Measurements from ENCODE around the gene ZNF438. TPM values are rescaled to one million over a fixed set of nuclear protein-coding genes. Genes with fewer than 3 reads are reported as not detected.

The ZNF438 gene
- polyA plus RNA-seq, 3 donors, result 5.4 to 11.1 (median 9.3) TPM

GRCh38 chr10:30855131-30855530 lies 176.5 kb downstream of the ZNF438 start:
- no peak for TF ChIP-seq CTCF (IDR thresholded peaks at IDR 0.05)
- no peaks in the 10 kb centered on the region for H3K27me3 ChIP-seq (ENCODE audit: control insufficient read depth in 2 of 2, insufficient read depth in 2 of 2, low read length in 2 of 2)
- WGBS (ENCODE audit: insufficient coverage), result 100% methylated on average over 1 of the region's 5 CpGs

GRCh38 chr10:30854656-30855055 lies 177.0 kb downstream of the ZNF438 start:
- Mint-ChIP-seq H3K4me3 (peak overlapping the region; percentile 7 to 52), H3K36me3 (peaks cover 20 to 29% of the 10 kb centered on the region in 2 donors), H3K27ac (peak overlapping the region; percentile 42 to 90 (median 72)), H3K4me1 (peaks cover 60% of the 10 kb centered on the region), H3K27me3 (ENCODE audit: low read depth in 3 of 3) (no peaks in the 10 kb centered on the region), H3K9me3 (no peaks in the 10 kb centered on the region)
- H3K4me2 ChIP-seq (replicated peaks; ENCODE audit: extremely low read depth, low read length, poor library complexity, severe bottlenecking), result peak overlapping the region; percentile 41
- peaks cover 1 to 9% of the 10 kb centered on the region in 2 donors for H3K36me3 ChIP-seq (replicated peaks in 1 of 2; ENCODE audit: control insufficient read depth in 1 of 2, insufficient read depth in 2 of 2, low read length in 2 of 2)
- no peaks in the 10 kb centered on the region for H3K9me3 ChIP-seq (replicated peaks in 1 of 2; ENCODE audit: control insufficient read depth in 1 of 2, insufficient read depth in 1 of 2, low read length in 2 of 2)
- H4K20me1 ChIP-seq (ENCODE audit: insufficient read depth, low read length), result no peaks in the 10 kb centered on the region
- 0% methylated on average over 2 of the region's 4 CpGs for WGBS (ENCODE audit: insufficient coverage)
- peak overlapping the region in 1 of 3 experiments; percentile 3 for H3K4me3 ChIP-seq (replicated peaks in 1 of 3; ENCODE audit: low read depth in 2 of 3, low read length in 3 of 3)
- no peaks in the 10 kb centered on the region for H3K79me2 ChIP-seq (ENCODE audit: insufficient read depth, low read length)
- no peaks in the 10 kb centered on the region for H3K27me3 ChIP-seq (ENCODE audit: control insufficient read depth in 2 of 2, insufficient read depth in 2 of 2, low read length in 2 of 2)
- H3K9ac ChIP-seq (ENCODE audit: insufficient read depth, low read length, poor library complexity, severe bottlenecking), result no peak overlapping the region
- H2AFZ ChIP-seq (ENCODE audit: insufficient read depth, low read depth, low read length, poor library complexity, severe bottlenecking), result no peak overlapping the region
- no peak for DNase-seq
- peaks cover 37 to 43% of the 10 kb centered on the region in 2 donors for H3K4me1 ChIP-seq (ENCODE audit: control insufficient read depth in 1 of 2, insufficient read depth in 2 of 2, low read length in 2 of 2)
- peak overlapping the region in 1 of 2 donors; percentile 76 for H3K27ac ChIP-seq (ENCODE audit: low read depth in 1 of 2, low read length in 2 of 2)
- intact Hi-C loops (cut with micrococcal nuclease), result no loop called here
- no peak for TF ChIP-seq CTCF (IDR thresholded peaks at IDR 0.05)

More at GRCh38 chr10:30855131-30855530, 176.5 kb downstream of the ZNF438 start:
- Mint-ChIP-seq H3K4me3 (no peak overlapping the region), H3K27ac (peak overlapping the region in 3 of 7 donors; percentile 41 to 90 (median 52)), H3K4me1 (peaks cover 65% of the 10 kb centered on the region), H3K27me3 (ENCODE audit: low read depth in 3 of 3) (no peaks in the 10 kb centered on the region), H3K36me3 (peaks cover 16 to 28% of the 10 kb centered on the region in 2 donors), H3K9me3 (no peaks in the 10 kb centered on the region)
- Histone ChIP-seq H3K9me3 (replicated peaks in 1 of 2; ENCODE audit: control insufficient read depth in 1 of 2, insufficient read depth in 1 of 2, low read length in 2 of 2) (no peaks in the 10 kb centered on the region), H4K20me1 (ENCODE audit: insufficient read depth, low read length) (no peaks in the 10 kb centered on the region), H3K4me2 (replicated peaks; ENCODE audit: extremely low read depth, low read length, poor library complexity, severe bottlenecking) (peak overlapping the region; percentile 41), H3K27ac (ENCODE audit: low read depth in 1 of 2, low read length in 2 of 2) (peak overlapping the region; percentile 15 to 76), H3K79me2 (ENCODE audit: insufficient read depth, low read length) (no peaks in the 10 kb centered on the region), H3K4me3 (replicated peaks in 1 of 3; ENCODE audit: low read depth in 2 of 3, low read length in 3 of 3) (peak overlapping the region in 1 of 3 experiments; percentile 3), H2AFZ (ENCODE audit: insufficient read depth, low read depth, low read length, poor library complexity, severe bottlenecking) (no peak overlapping the region), H3K4me1 (ENCODE audit: control insufficient read depth in 1 of 2, insufficient read depth in 2 of 2, low read length in 2 of 2) (peaks cover 37 to 46% of the 10 kb centered on the region in 2 donors), H3K36me3 (replicated peaks in 1 of 2; ENCODE audit: control insufficient read depth in 1 of 2, insufficient read depth in 2 of 2, low read length in 2 of 2) (peaks cover 0 to 4% of the 10 kb centered on the region in 2 donors), H3K9ac (ENCODE audit: insufficient read depth, low read length, poor library complexity, severe bottlenecking) (no peak overlapping the region)
- intact Hi-C loops (cut with micrococcal nuclease), result no loop called here
- DNase-seq, result no peak
